Ovary (tissue), 3 donors: ENCODE results near the gene ASPSCR1.

Experiments used
- POLR2A ChIP-seq: fragments of 450-650 bp; IDR thresholded peaks from one replicate; pipeline ENCODE4 v1.6.1; 2017; ENCODE audit warnings: antibody characterized with exemption, mild to moderate bottlenecking, moderate library complexity
- TF ChIP-seq, protein P1 (sequence below), 3 donors: fragments of 450-650 bp in 2 of 3; fragments of 200-600 bp in 1 of 3; IDR thresholded peaks; one replicate each; pipeline versions ENCODE4 v1.5.1 to v1.8.0; 2016 to 2022; ENCODE audit warnings: antibody characterized with exemption in 3 of 3, mild to moderate bottlenecking in 1 of 3
- donor health status: DM: no; HTN: no; CAD: no.

DNA sequence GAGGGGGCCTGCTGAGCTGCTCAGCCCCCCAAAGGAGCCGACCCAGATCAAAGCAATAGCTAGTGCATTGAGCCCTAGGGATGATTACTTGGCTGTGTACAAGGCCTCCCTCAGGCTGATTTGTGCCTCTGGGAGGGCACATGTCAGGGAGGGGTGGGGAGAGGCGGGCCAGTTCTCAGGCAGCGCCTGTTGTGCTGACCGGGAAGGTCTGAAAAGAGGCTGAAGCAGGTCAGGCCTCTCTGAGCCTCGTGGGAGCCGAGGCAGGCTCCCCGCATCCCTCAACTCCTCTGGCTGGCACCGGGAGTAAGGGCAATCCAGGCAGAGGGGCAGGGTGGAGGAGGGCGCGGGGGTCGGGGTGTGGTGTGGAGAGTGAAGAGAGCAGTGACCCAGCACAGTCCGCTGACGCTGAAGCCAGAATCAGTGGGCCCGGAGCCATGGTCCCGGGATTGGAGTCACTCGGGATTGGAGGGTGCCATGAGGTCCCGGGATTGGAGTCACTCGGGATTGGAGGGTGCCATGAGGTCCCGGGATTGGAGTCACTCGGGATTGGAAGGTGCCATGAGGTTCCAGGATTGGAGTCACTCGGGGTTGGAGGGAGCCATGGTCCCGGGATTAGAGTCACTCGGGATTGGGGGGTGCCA lies 57.1 kb downstream of the ASPSCR1 start:
- TF ChIP-seq POLR2A, result no peak
- TF ChIP-seq, protein P1, sequence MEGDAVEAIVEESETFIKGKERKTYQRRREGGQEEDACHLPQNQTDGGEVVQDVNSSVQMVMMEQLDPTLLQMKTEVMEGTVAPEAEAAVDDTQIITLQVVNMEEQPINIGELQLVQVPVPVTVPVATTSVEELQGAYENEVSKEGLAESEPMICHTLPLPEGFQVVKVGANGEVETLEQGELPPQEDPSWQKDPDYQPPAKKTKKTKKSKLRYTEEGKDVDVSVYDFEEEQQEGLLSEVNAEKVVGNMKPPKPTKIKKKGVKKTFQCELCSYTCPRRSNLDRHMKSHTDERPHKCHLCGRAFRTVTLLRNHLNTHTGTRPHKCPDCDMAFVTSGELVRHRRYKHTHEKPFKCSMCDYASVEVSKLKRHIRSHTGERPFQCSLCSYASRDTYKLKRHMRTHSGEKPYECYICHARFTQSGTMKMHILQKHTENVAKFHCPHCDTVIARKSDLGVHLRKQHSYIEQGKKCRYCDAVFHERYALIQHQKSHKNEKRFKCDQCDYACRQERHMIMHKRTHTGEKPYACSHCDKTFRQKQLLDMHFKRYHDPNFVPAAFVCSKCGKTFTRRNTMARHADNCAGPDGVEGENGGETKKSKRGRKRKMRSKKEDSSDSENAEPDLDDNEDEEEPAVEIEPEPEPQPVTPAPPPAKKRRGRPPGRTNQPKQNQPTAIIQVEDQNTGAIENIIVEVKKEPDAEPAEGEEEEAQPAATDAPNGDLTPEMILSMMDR (IDR thresholded peaks at IDR 0.05), result no peak
